ENCODE results near the gene SPNS2.

DNA sequence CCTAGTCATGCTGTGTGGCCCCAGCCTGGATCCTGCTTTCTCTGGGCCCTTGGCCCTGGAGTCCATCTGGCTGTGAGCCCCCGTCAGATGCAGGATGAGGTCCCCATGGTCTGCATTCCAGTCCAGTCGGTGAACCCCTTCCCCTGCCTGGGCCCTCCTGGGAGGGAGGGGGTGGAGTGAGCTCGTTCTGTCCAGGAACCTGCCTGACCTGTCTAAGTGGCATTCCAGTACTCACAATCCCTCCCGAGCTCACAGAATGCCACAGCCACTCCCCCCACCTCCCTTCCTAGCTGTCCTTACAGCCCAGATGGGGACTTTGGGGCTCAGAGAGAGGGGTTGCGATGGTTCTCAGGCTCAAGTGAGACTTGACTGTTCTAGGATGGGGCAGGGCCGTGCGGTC lies 15.5 kb downstream of the SPNS2 start:
- TF ChIP-seq, protein P1, sequence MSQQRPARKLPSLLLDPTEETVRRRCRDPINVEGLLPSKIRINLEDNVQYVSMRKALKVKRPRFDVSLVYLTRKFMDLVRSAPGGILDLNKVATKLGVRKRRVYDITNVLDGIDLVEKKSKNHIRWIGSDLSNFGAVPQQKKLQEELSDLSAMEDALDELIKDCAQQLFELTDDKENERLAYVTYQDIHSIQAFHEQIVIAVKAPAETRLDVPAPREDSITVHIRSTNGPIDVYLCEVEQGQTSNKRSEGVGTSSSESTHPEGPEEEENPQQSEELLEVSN (IDR thresholded peaks at IDR 0.05): no peak
- TF ChIP-seq USF2 (IDR thresholded peaks at IDR 0.05; ENCODE audit: low read length) (no peak), GTF2F1 (IDR thresholded peaks at IDR 0.05; ENCODE audit: borderline replicate concordance, low read depth, low read length) (no peak), YY1 (IDR thresholded peaks at IDR 0.05; ENCODE audit: low read depth, low read length) (no peak), CREB1 (IDR thresholded peaks at IDR 0.05) (no peak), CTCF (IDR thresholded peaks at IDR 0.05; ENCODE audit: control extremely low read depth in 1 of 3, insufficient read depth in 1 of 3, low read depth in 1 of 3, low read length in 3 of 3) (no peak), CEBPB (IDR thresholded peaks at IDR 0.05; ENCODE audit: low read depth, low read length) (no peak), GABPA (IDR thresholded peaks at IDR 0.05; ENCODE audit: borderline replicate concordance, insufficient read depth, low read length) (no peak), MAFK (IDR thresholded peaks at IDR 0.05; ENCODE audit: low read depth, low read length) (no peak), POLR2A (IDR thresholded peaks at IDR 0.05; ENCODE audit: control extremely low read depth in 1 of 2, low read depth in 2 of 2, low read length in 2 of 2) (no peak), NANOG (IDR thresholded peaks at IDR 0.05; ENCODE audit: insufficient read depth, low read depth, low read length, poor library complexity, severe bottlenecking) (no peak), POLR2AphosphoS5 (IDR thresholded peaks at IDR 0.05; ENCODE audit: low read depth, low read length) (no peak), JUND (IDR thresholded peaks at IDR 0.05; ENCODE audit: low read length) (no peak)
